Immature natural killer cell (primary cell): Measurements from ENCODE around the gene BCR. TPM values are rescaled to one million over a fixed set of nuclear protein-coding genes. Genes with fewer than 3 reads are reported as not detected.
A peak's percentile ranks its signal among the peaks of the same experiment; 100 is the strongest.
"Not testable (repeated sequence)": the region's sequence is repeated elsewhere in the genome, so short reads cannot be mapped to it uniquely, and the experiment has no call there.

Experiments
- DNase-seq, 3 donors: peaks; one replicate each; pipeline ENCODE4 v3.0.0; 2022; ENCODE audit warnings: mixed read lengths in 1 of 3
- H3K27ac Mint-ChIP-seq, 6 donors: one replicate each; pipeline ENCODE4 v1.8.0; 2020; ENCODE audit warnings: mixed read lengths in 6 of 6, mild to moderate bottlenecking in 5 of 6, inconsistent platforms in 4 of 6, moderate library complexity in 3 of 6
- H3K27me3 Mint-ChIP-seq, 3 donors: one replicate each; pipeline ENCODE4 v1.8.0; 2020 to 2021; ENCODE audit warnings: low read depth in 3 of 3, mild to moderate bottlenecking in 3 of 3, mixed read lengths in 3 of 3, moderate library complexity in 3 of 3, inconsistent platforms in 1 of 3
- H3K36me3 Mint-ChIP-seq, 3 donors: one replicate each; pipeline ENCODE4 v1.8.0; 2020; ENCODE audit warnings: mixed read lengths in 3 of 3, inconsistent platforms in 2 of 3, mild to moderate bottlenecking in 2 of 3
- H3K4me1 Mint-ChIP-seq, 2 donors: one replicate each; pipeline ENCODE4 v1.8.0; 2020; ENCODE audit warnings: inconsistent platforms in 2 of 2, mild to moderate bottlenecking in 2 of 2, mixed read lengths in 2 of 2, moderate library complexity in 1 of 2
- H3K4me3 Mint-ChIP-seq, 5 donors: one replicate each; pipeline ENCODE4 v1.8.0; 2020; ENCODE audit warnings: mild to moderate bottlenecking in 5 of 5, mixed read lengths in 5 of 5, inconsistent platforms in 3 of 5, moderate library complexity in 3 of 5
- H3K9me3 Mint-ChIP-seq, 6 donors: one replicate each; pipeline ENCODE4 v1.8.0; 2020; ENCODE audit warnings: mild to moderate bottlenecking in 6 of 6, mixed read lengths in 6 of 6, inconsistent platforms in 4 of 6, moderate library complexity in 3 of 6
- polyA plus RNA-seq, 3 donors: library from polyadenylated mRNA; unstranded; fragments of 300-500 nt; fragmentation: Illumina TruSeq; gene quantifications; one replicate each; pipeline ENCODE4 v1.2.3, GENCODE V29; 2021

The BCR gene
- polyA plus RNA-seq, 3 donors from 2014 or later, result 4.1 to 12.5 (median 5.6) TPM

DNA sequence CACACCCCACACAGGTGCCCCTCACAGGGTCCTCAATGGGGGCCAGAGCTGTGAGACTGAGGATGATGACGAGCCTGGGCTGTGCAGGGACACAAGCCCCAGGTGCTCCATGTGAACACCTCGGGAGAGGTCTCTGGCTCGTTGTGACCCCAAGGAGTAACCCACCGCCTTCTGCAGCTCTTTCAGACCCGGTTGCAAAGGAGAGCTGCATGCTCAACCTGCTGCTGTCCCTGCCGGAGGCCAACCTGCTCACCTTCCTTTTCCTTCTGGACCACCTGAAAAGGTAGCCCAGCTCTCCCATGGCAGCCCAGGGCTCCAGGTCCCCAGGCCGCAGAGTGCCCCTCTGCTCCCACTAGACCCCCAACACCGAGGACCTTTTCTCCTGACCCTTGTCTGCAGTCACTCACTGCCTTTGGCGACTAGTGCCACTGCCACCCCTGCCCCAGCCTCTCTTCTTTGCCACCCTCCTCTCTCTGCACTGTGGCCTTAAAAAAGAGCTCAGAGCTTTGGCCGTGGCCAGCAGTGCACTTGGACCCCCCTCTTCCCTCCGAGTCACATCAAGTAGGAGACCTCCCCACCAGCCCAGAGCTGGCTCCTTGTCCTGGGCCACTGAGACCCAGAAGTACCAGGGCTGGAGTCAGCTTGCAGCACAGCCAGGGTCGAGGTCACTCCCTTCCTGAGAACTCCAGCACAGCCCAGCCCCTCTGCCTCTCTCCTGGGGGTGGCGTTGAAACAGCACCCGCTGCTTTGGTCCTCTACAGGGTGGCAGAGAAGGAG, 133.7 kb downstream of the BCR start:
- Mint-ChIP-seq H3K4me3 (no peak overlapping the region), H3K4me1 (no peaks in the 10 kb centered on the region), H3K9me3 (no peaks in the 10 kb centered on the region), H3K27me3 (peaks cover 0 to 3% (median 2%) of the 10 kb centered on the region in 3 donors), H3K36me3 (peaks cover 0 to 9% (median 0%) of the 10 kb centered on the region in 3 donors), H3K27ac (peak overlapping the region in 2 of 6 donors; percentile 64 to 76)
- DNase-seq, result no peak

DNA sequence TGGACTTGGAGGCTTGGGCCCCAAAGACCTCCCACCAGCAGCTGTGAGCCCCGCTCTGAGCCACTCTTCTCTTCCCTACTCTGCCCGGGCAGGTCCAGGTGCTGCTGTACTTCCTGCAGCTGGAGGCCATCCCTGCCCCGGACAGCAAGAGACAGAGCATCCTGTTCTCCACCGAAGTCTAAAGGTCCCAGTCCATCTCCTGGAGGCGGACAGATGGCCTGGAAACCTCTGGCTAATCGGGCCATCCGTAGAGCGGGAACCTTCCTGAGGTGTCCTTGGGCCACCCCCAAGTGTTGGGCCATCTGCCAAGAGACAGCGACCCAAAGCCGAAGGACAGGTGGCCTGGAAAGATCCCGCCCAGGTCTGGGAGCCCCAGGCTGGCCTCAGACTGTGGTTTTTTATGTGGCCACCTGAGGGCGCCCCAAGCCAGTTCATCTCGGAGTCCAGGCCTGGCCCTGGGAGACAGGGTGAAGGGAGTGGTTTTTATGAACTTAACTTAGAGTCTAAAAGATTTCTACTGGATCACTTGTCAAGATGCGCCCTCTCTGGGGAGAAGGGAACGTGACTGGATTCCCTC, 135.1 kb downstream of the BCR start:
- peak; percentile 27 to 38 (median 28) for DNase-seq
- peaks cover 0 to 3% (median 2%) of the 10 kb centered on the region in 3 donors for H3K27me3 Mint-ChIP-seq

DNA sequence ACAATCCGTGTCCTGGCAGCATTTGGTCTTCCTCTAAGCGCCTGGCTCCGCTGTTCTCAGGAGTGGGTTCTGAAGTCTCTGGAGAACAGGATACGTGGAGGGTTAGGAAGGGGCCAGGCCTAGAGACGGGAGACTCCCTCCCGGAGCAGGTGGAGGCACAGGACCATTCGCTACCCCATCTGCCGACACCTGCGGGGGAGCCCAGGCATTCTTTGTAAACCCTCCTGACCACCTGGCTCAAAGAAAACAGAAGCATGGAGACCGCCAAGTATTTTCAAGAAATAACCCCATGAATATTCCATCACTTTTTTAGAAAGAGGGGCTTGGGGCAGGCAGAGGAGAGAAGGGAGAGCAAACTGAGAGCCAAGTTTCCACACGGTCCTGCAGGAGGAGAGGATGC, 136.3 kb downstream of the BCR start:
- not testable (repeated sequence) for H3K27me3 Mint-ChIP-seq, H3K36me3 Mint-ChIP-seq, H3K4me1 Mint-ChIP-seq, H3K4me3 Mint-ChIP-seq, DNase-seq, H3K9me3 Mint-ChIP-seq, H3K27ac Mint-ChIP-seq

More for the DNA sequence above, 135.1 kb downstream of the BCR start:
- Mint-ChIP-seq H3K27ac (no peak overlapping the region), H3K4me3 (no peak overlapping the region), H3K9me3 (no peaks in the 10 kb centered on the region), H3K36me3 (peaks cover 0 to 9% (median 0%) of the 10 kb centered on the region in 3 donors), H3K4me1 (no peaks in the 10 kb centered on the region)

DNA sequence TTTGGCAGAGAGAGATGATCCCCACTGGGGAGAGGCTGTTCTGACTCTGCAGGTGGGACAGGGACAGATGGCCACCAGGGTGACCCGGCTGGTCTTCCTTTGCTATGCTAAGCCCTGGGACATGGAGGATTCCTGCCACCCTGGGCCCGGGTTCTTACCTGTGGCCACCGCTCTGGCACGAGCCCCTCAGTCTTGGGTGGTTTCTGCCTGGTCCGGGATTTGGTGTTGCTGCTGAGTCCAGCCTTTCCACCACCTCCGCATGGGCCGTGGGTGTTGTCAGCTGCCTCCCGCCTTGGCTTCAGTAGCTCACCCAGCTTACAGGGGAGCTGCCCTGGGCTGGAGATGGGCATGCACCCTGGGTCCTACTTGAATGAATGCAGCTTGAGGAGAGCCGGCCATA, 138.0 kb downstream of the BCR start:
- H3K27ac Mint-ChIP-seq, H3K36me3 Mint-ChIP-seq, DNase-seq, H3K4me3 Mint-ChIP-seq, H3K9me3 Mint-ChIP-seq, H3K27me3 Mint-ChIP-seq, H3K4me1 Mint-ChIP-seq: not testable (repeated sequence)

DNA sequence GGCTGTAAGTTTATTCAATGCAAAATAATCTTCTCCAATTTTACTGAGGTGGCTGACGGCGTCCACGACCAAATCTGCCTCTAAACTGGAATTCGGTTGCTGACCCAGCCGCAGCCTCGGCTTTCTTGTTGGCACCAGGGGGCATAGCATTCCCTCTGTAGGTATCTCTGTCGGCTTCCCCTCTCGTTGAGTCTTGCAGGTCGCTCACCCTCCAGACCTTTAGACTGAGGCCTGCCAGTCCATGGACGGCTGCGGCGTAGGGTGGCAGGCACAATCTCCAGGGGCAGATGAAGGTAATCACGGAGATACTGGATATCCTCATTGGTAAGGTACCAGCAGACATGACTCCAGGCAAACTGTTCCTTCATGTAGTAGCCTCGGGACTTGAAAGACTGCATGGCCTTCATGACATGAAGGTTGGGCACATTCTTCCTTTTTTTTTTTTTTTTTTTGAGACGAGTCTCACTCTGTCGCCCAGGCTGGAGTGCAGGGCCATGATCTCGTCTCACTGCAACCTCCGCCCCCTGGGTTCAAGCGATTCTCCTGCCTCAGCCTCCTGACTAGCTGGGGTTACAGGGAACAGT, 142.3 kb downstream of the BCR start:
- not testable (repeated sequence) for H3K4me3 Mint-ChIP-seq, H3K36me3 Mint-ChIP-seq, H3K4me1 Mint-ChIP-seq, H3K9me3 Mint-ChIP-seq, DNase-seq, H3K27me3 Mint-ChIP-seq
- peak overlapping the region in 1 of 6 donors; percentile 57 for H3K27ac Mint-ChIP-seq

DNA sequence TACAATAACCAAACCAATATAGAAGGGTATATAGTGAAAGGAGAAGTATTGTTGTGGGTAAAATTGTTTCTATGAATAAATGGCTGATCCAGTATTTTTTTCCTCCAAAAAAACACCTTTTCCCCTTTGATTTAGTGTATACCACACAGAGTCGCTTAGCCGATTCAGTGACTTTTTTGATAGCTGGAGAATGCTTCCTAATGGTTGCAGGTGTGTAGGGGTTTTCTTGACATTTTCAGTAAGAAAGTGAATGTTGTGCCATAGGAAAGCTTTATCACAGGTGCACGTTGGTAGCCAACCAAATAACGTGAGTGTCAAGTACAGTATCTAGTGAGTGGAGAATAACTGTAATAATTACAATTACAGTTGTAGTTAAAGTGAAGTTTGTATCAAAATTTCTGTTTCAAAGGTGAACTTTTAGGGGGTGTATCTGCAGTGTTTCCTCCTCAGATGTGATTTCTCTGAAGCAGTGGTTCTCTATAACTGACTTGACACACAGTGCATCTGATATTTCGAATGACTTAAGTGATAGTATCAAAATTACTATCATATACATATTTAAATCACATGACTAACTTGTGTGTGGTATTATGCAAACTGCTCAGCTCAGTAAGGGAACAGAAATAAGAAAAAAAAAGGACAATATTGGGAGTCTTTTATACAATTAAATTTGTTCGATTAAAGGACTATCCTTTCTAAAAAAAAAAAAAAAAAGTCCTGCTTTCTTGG, 143.8 kb downstream of the BCR start:
- H3K27ac Mint-ChIP-seq, DNase-seq, H3K27me3 Mint-ChIP-seq, H3K9me3 Mint-ChIP-seq, H3K4me1 Mint-ChIP-seq, H3K36me3 Mint-ChIP-seq, H3K4me3 Mint-ChIP-seq: not testable (repeated sequence)

DNA sequence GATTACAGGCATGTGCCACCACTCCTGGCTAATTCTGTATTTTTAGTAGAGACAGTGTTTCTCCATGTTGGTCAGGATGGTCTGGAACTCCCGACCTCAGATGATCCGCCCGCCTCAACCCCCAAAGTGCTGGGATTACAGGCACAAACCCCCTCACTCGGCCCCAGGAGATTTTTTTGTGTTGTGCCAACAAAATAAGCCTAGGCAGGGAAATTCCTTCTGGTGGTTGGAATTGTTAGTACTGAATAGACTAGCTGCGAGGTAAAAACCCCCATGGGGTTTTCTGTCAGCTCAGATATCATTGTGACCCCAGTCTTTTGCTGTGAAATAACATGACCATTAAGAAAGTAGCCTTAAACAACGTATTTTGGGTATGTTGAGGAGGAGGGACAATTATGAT, 144.9 kb downstream of the BCR start:
- H3K36me3 Mint-ChIP-seq, result no peaks in the 10 kb centered on the region
- no peak overlapping the region for H3K27ac Mint-ChIP-seq
- no peak overlapping the region for H3K4me3 Mint-ChIP-seq
- H3K27me3 Mint-ChIP-seq, result peaks cover 2 to 4% (median 3%) of the 10 kb centered on the region in 3 donors
- no peaks in the 10 kb centered on the region for H3K4me1 Mint-ChIP-seq
- H3K9me3 Mint-ChIP-seq, result no peaks in the 10 kb centered on the region
- DNase-seq, result no peak

DNA sequence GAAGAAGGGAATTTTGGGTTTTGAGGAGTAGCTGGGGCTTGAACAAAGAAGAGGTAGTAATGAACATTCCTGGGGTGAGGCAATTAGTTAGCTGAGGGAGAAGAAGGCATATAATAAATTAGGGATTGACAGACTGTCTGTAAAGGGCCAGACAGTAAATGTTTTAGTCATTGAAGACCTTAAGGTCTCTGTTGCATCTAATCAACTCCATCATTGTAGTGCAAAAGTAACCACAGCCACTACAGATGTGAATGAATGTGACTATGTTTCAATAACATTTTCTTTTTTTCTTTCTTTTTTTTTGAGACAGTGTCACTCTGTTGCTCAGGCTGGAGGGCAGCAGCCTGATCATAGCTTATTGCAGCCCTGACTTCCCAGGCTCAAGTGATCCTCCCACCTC, 153.5 kb downstream of the BCR start:
- H3K27me3 Mint-ChIP-seq, H3K9me3 Mint-ChIP-seq, H3K36me3 Mint-ChIP-seq, H3K4me1 Mint-ChIP-seq, H3K27ac Mint-ChIP-seq, DNase-seq, H3K4me3 Mint-ChIP-seq: not testable (repeated sequence)

DNA sequence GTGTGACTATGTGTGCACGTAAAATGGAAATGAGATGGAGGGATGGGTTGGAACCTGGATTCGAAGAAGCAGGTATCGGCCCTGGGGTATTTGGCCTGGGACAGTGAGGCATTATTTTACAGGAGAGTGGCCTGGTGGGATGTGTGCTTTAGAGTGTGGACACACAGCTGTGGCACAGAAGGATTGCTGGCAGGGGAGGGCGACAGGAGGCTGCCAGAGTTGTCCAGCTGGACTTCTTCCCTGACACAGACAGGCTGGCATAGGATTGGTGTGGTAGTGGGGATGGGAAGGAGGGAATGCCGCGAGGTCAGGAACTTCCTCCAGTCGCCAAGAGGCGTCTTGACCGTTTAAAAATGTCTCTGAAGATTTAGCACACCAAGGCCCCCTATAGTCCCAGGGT, 157.4 kb downstream of the BCR start:
- H3K27ac Mint-ChIP-seq, result not testable (repeated sequence)

DNA sequence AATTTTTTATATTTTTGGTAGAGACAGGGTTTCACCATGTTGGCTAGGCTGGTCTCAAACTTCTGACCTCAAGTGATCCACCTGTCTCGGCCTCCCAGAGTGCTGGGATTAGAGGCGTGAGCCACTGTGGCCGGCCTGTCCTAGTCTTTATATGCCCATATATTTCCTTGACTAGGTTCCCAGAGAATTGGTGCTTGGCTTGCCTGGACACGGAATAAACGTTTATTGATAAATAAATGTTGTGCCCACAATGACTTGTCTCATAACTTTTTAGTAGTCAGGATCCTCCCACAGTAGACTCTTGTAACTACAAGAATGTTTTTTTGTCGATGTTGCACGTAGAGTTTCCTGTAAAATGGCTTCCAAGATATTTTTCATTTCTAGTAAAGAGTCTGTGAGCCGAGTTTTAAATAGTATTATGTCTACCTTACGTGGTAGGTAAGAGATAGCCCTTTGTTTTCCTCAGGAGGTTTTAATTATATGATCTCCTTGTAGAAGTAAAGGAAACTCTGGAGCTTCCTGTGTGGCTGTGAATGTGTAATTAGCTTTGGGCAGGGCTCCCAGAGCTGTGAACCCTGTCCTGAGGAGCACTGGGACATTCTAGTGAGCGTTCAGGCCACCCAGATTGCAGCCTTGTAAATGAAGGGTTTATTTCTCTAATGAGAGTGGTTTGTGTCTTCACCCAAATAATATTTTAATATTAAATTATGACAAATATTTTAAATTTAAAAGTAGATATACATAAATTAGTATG, 161.8 kb downstream of the BCR start:
- H3K27ac Mint-ChIP-seq, DNase-seq, H3K27me3 Mint-ChIP-seq, H3K4me3 Mint-ChIP-seq, H3K4me1 Mint-ChIP-seq, H3K9me3 Mint-ChIP-seq, H3K36me3 Mint-ChIP-seq: not testable (repeated sequence)

More for the DNA sequence above, 157.4 kb downstream of the BCR start:
- not testable (repeated sequence) for H3K4me1 Mint-ChIP-seq, H3K36me3 Mint-ChIP-seq, H3K27me3 Mint-ChIP-seq, H3K4me3 Mint-ChIP-seq, H3K9me3 Mint-ChIP-seq, DNase-seq

DNA sequence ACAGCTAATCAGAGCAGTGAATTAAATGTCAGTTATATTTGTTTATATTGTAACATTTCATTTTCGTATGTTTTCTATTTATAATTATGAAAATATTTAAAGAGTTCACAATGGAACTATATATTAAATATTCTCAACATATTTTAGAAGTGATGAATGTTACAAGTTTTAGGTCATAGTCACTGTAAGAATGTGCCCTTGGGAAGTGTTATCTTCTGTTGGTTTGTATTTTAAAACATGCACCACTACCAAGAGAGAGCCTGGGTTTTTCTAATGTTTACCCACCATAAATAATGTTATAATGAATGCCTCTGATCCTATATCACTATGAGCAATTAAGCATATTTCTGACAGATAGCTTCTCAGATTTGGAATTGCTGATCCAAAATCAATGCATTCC, 171.0 kb downstream of the BCR start:
- no peaks in the 10 kb centered on the region for H3K4me1 Mint-ChIP-seq
- peaks cover 2 to 5% (median 2%) of the 10 kb centered on the region in 3 donors for H3K27me3 Mint-ChIP-seq
- H3K36me3 Mint-ChIP-seq, result no peaks in the 10 kb centered on the region
- no peak overlapping the region for H3K4me3 Mint-ChIP-seq
- no peak overlapping the region for H3K27ac Mint-ChIP-seq
- DNase-seq, result no peak
- H3K9me3 Mint-ChIP-seq, result no peaks in the 10 kb centered on the region

DNA sequence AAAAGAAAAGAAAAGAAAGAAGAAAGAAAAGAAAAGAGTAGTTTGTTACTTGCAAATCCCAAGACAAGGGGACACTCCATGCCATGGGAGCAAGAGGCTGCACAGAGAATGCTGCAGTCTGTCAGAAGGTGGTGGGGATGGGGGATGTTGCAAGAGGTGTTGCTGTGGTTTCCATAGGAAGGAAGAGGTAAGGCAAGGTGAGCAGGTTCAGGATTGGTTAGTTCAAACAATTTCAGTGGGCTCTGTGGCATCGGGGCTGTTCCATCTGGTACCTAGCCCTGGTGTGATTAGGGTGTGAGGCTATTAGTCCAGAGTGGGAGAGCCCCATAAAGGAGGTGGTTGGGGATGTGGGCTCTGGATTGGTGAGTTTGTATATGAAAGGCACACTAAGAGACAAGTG, 172.7 kb downstream of the BCR start:
- no peak overlapping the region for H3K4me3 Mint-ChIP-seq
- H3K9me3 Mint-ChIP-seq, result no peaks in the 10 kb centered on the region
- H3K4me1 Mint-ChIP-seq, result no peaks in the 10 kb centered on the region
- H3K36me3 Mint-ChIP-seq, result no peaks in the 10 kb centered on the region
- DNase-seq, result no peak
- no peak overlapping the region for H3K27ac Mint-ChIP-seq
- peaks cover 2 to 5% (median 2%) of the 10 kb centered on the region in 3 donors for H3K27me3 Mint-ChIP-seq

DNA sequence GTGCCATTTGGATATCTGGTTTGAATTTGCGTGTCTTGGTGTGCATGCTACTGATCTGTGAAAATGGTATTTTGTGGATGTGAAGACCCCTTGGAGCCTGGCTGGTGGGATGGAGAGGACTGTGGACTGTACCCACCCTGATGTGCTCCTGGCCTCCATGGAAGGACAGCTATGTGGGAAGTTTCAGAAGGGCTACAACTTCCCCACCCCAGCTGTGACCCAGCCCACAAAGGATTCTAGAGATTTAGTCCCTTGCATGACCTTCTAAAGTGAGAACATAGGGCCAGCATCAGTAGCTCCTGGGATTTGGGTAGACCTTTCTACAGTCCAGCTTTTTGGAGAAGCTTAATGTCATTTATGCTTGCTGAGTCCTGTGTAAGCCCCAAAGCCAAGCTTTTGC, 173.4 kb downstream of the BCR start:
- H3K4me3 Mint-ChIP-seq, result no peak overlapping the region
- H3K9me3 Mint-ChIP-seq, result no peaks in the 10 kb centered on the region
- H3K36me3 Mint-ChIP-seq, result no peaks in the 10 kb centered on the region
- H3K4me1 Mint-ChIP-seq, result no peaks in the 10 kb centered on the region
- H3K27ac Mint-ChIP-seq, result no peak overlapping the region
- peaks cover 2 to 5% (median 2%) of the 10 kb centered on the region in 3 donors for H3K27me3 Mint-ChIP-seq
- DNase-seq, result no peak
